ENCODE measurements around the gene TEX51. TPM values are rescaled to one million over a fixed set of nuclear protein-coding genes. Genes with fewer than 3 reads are reported as not detected.

The TEX51 gene
- total RNA-seq, 1 experiment from 2014 or later, result not detected

DNA sequence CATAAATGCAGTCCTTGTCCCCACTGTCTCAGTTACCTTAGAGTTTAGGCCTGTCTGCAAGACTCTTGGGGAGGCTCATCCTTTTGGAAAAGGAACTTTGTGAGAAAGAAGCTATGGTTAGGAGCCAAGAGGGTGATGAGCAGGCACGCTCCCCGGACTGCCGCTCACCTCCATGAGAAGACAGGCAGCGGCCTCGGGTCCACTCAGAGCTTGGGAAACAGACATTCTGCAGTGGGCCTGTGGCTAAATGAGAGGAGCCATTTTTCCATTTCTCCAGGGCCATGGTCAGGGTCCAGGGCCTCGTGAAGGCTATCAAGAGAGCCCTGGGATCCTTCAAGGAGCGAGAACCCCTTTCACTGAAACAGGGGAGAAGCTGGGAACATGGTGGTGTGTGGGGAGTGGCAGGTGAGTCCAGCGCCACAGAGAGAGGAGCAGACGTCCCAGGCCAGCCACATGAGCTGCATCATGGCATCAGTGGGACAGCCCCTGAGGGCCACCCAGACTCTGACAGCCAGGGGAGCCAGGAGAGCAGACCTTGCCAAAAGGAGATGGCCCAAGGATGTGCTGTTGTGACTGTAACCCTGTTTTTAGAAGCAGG lies 4.0 kb upstream of the TEX51 start:
- intact Hi-C loops (cut with micrococcal nuclease), result no loop called here
- Histone ChIP-seq H3K4me3 (replicated peaks in 1 of 2; ENCODE audit: low read depth in 1 of 2, low read length in 2 of 2) (no peak overlapping the region), H3K36me3 (ENCODE audit: control insufficient read depth in 1 of 2, insufficient read depth in 2 of 2, low read length in 2 of 2) (no peaks in the 10 kb centered on the region), H4K20me1 (ENCODE audit: insufficient read depth) (no peaks in the 10 kb centered on the region), H3K79me2 (ENCODE audit: insufficient read depth, low read length) (no peaks in the 10 kb centered on the region), H3K9me3 (ENCODE audit: control insufficient read depth in 1 of 2, insufficient read depth in 1 of 2, low read depth in 1 of 2, low read length in 2 of 2) (no peaks in the 10 kb centered on the region), H3K4me2 (ENCODE audit: low read length) (no peak overlapping the region), H3K9ac (ENCODE audit: low read length) (no peak overlapping the region), H3K27ac (ENCODE audit: low read depth, low read length) (no peak overlapping the region), H3K4me1 (ENCODE audit: control insufficient read depth in 1 of 2, insufficient read depth in 2 of 2, low read length in 2 of 2) (no peaks in the 10 kb centered on the region), H3K9me2 (ENCODE audit: insufficient read depth) (no peaks in the 10 kb centered on the region), H3K27me3 (ENCODE audit: insufficient read depth, low read length) (peaks cover 25% of the 10 kb centered on the region; the same call in 1 of the 2 replicates), H2AFZ (ENCODE audit: low read depth, low read length, poor library complexity, severe bottlenecking) (no peak overlapping the region)
- DNase-seq (ENCODE audit: low read depth, low spot score) (no peak), ATAC-seq (no peak)
- POLR2A ChIA-PET, result no interaction called here
- TF ChIP-seq CBX3 (IDR thresholded peaks at IDR 0.05; ENCODE audit: low read depth), result no peak
- TF ChIP-seq TCF7L2 (IDR thresholded peaks at IDR 0.05; ENCODE audit: borderline replicate concordance, extremely low read depth, insufficient read depth, insufficient read length), result no peak
- TF ChIP-seq, protein P1, sequence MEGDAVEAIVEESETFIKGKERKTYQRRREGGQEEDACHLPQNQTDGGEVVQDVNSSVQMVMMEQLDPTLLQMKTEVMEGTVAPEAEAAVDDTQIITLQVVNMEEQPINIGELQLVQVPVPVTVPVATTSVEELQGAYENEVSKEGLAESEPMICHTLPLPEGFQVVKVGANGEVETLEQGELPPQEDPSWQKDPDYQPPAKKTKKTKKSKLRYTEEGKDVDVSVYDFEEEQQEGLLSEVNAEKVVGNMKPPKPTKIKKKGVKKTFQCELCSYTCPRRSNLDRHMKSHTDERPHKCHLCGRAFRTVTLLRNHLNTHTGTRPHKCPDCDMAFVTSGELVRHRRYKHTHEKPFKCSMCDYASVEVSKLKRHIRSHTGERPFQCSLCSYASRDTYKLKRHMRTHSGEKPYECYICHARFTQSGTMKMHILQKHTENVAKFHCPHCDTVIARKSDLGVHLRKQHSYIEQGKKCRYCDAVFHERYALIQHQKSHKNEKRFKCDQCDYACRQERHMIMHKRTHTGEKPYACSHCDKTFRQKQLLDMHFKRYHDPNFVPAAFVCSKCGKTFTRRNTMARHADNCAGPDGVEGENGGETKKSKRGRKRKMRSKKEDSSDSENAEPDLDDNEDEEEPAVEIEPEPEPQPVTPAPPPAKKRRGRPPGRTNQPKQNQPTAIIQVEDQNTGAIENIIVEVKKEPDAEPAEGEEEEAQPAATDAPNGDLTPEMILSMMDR (IDR thresholded peaks at IDR 0.05 in 2 of 3, conservative IDR thresholded peaks at IDR 0.05 in 1 of 3; ENCODE audit: borderline replicate concordance in 1 of 3, insufficient read depth in 1 of 3, low read depth in 2 of 3, low read length in 2 of 3), result no peak
- TF ChIP-seq FOSL1 (IDR thresholded peaks at IDR 0.05; ENCODE audit: low read depth), result no peak
- no peak for TF ChIP-seq YY1 (IDR thresholded peaks at IDR 0.05; ENCODE audit: extremely low read depth, insufficient replicate concordance, low read depth, low read length)
- no peak for TF ChIP-seq POLR2AphosphoS5 (IDR thresholded peaks at IDR 0.05; ENCODE audit: low read depth, low read length)
- TF ChIP-seq, protein P2, sequence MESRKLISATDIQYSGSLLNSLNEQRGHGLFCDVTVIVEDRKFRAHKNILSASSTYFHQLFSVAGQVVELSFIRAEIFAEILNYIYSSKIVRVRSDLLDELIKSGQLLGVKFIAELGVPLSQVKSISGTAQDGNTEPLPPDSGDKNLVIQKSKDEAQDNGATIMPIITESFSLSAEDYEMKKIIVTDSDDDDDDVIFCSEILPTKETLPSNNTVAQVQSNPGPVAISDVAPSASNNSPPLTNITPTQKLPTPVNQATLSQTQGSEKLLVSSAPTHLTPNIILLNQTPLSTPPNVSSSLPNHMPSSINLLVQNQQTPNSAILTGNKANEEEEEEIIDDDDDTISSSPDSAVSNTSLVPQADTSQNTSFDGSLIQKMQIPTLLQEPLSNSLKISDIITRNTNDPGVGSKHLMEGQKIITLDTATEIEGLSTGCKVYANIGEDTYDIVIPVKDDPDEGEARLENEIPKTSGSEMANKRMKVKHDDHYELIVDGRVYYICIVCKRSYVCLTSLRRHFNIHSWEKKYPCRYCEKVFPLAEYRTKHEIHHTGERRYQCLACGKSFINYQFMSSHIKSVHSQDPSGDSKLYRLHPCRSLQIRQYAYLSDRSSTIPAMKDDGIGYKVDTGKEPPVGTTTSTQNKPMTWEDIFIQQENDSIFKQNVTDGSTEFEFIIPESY (IDR thresholded peaks at IDR 0.05; ENCODE audit: extremely low read depth, insufficient replicate concordance, low read length), result no peak
- no peak for TF ChIP-seq CEBPB (IDR thresholded peaks at IDR 0.05; ENCODE audit: low read depth)
- BruUV-seq (replicated peaks), result no TSS peak
- RAD21 ChIA-PET (ENCODE audit: low non-redundant PET in 1 of 2, low total read pairs in 2 of 2, uncharacterized antibody in 2 of 2, unreplicated experiment in 2 of 2), result no interaction called here
- CTCF ChIA-PET, result no interaction called here

All from HCT116 (cell line).